C4-2B (cell line): Measurements from ENCODE around the gene SLC1A4.

Source experiments
- ZFX ChIP-seq: fragments of 450-650 bp; IDR thresholded peaks from 2 replicates; pipeline ENCODE4 v1.6.1; 2017
- TF ChIP-seq, protein P1 (sequence below): fragments of 450-650 bp; conservative IDR thresholded peaks from 2 replicates; pipeline ENCODE4 v1.5.1; 2017; ENCODE audit warnings: mild to moderate bottlenecking

DNA sequence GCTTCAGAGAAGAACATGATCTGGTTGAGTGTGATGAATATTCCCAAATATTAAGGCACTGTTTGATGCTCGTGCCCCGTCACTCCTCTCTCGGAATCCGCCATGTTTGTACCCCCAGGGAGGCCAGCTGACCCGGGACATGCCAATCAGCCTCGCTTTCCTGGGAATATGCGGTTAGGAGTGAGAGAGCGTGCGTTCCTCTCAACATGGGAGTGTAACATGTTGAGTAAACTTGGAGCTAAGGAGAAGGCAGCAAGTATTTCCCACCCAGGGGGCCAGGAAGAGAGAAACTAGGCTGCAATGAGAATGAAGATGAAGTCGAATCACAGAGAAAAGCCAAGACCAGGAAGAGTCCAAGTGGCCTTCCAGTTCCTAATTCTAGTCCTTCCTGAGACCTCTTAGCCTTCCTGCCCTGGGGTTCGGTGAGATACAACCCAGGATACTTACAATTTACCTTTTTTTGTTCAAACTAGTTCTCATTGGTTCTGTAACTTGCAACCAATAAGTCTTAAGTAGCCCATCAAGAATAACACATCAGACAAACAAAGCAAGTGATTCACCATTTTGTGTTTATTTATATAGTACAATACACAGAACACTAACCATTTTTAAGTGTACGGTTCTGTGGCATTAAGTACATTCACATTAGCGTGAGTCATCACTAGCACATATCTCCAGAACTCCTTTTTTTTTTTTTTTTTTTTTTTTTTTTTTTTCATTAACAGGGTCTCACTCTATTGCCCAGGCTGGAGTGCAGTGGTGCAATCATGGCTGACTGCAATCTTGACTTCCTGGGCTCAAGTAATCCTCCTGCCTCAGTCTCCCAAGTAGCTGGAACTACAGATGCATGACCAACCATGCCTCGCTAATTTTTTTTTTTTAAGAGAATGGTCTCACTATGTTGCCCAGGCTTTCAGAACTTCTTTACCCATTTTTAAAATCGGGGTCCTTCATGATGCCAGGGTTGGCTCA is 36.4 kb upstream of the SLC1A4 start:
- TF ChIP-seq, protein P1, sequence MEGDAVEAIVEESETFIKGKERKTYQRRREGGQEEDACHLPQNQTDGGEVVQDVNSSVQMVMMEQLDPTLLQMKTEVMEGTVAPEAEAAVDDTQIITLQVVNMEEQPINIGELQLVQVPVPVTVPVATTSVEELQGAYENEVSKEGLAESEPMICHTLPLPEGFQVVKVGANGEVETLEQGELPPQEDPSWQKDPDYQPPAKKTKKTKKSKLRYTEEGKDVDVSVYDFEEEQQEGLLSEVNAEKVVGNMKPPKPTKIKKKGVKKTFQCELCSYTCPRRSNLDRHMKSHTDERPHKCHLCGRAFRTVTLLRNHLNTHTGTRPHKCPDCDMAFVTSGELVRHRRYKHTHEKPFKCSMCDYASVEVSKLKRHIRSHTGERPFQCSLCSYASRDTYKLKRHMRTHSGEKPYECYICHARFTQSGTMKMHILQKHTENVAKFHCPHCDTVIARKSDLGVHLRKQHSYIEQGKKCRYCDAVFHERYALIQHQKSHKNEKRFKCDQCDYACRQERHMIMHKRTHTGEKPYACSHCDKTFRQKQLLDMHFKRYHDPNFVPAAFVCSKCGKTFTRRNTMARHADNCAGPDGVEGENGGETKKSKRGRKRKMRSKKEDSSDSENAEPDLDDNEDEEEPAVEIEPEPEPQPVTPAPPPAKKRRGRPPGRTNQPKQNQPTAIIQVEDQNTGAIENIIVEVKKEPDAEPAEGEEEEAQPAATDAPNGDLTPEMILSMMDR: no peak
- no peak for TF ChIP-seq ZFX
